ENCODE measurements around the gene ACSL5.
"Not testable (repeated sequence)": the region's sequence is repeated elsewhere in the genome, so short reads cannot be mapped to it uniquely, and the experiment has no call there.

The ACSL5 gene

DNA sequence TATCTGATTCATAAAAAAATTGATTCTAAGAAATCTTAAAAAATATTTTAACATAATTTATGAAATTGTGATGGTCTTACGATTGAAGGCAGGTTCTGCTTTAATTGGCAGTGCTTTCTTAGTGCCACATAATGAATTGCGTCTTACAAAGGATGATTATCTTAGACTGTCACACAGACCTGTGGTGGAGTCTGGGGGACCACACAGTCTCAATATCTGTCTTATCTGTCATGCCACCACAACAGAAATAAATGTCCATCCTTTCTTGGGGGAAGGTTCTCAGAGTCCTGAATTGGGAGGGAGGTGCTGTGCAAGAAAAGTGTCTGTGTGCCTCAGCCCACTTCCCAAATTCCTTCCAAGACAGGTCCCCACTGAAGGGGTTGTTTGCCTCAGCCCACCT, 38.8 kb downstream of the ACSL5 start:
- DNase-seq, result no peak

- DNase-seq, result no peak
Observed at GRCh38 chr10:112421731-112422130, 47.8 kb downstream of the ACSL5 start.

GRCh38 chr10:112424651-112425050, 50.7 kb downstream of the ACSL5 start:
- DNase-seq, result no peak

DNA sequence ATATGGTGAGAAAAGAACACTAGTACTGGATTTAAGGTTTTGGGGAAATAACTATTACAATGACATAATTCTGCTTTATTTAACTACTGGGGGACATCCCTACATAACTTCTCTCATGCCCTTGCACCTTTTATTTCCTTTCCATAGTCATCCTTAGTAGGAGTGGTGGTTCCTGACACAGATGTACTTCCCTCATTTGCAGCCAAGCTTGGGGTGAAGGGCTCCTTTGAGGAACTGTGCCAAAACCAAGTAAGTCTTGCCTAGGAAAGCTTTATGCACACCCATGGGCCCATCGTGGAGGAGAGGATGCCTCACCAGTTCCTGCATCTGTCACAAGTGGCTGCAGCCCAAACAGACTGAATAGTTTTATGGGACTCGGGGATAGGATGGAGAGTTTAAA, 52.2 kb downstream of the ACSL5 start:
- DNase-seq, result no peak

- no peak for DNase-seq
Observed at GRCh38 chr10:112429147-112429546, 55.2 kb downstream of the ACSL5 start.

DNA sequence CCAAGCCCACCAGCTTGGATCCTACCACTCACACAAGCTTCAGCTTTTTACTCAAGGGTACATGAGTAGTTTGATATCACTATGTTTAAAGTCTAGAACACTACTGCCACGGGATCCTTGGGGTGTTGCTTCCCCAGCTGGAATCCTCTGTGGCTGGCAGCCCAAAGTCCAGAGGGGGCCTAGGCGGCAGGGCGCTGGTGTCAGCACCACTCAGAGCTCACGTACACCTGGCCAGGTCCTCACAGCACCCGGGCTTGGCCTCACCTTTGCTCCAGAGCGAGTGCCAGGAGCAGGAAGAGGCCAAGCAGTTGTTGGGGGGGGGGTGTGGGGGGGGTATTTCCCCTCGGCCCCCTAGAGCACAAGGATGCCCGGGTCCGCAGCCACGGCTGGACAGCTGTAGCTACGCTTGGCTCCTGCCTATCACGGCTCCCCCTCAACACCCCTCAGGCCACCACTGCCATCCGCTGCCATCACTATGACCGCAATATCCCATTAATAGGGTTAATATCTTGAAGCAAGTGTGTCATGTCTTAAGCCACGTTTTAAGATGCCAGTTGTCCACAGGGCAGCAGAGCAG, 55.8 kb downstream of the ACSL5 start:
- DNase-seq, result no peak

GRCh38 chr10:112433136-112433535, 59.2 kb downstream of the ACSL5 start:
- no peak for DNase-seq

GRCh38 chr10:112434988-112435619, 61.2 kb downstream of the ACSL5 start:
- DNase-seq, result no peak

DNA sequence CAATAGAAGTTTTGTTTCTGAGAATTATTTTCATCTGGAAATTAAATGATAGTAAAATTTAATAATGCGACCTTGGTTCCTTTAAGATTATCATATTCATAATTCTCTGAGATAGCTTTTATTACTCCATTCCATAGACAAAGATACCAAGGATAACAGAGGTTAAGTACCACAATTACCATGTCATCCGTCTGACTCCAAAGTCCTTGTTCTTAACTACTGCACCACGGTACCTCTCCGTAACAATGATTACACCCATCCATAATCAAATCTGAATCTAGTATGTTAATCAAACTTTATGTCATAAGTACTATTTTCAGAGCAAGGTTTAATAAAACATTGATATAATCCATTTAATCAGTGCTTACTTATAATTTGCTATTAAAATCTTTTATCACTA, 64.4 kb downstream of the ACSL5 start:
- DNase-seq, result no peak

DNA sequence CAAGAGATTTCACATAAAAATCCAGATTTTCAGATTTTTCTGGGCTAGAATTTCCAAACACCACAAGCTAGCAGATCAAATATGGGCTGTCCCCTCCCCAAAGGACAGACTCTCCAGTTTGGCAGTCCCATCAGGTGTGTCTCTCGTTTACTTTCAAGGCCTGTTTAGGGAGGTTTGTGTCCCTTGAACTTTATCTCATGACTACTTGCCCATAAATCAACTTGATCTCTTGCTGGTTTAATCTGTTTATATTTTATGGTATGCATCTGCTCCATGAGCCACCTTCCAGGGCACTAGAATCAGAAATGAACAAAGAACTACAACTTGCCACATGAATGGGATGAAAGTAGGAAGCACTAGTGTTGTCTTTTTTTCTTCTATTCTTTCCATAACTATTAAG, 67.6 kb downstream of the ACSL5 start:
- no peak for DNase-seq

DNA sequence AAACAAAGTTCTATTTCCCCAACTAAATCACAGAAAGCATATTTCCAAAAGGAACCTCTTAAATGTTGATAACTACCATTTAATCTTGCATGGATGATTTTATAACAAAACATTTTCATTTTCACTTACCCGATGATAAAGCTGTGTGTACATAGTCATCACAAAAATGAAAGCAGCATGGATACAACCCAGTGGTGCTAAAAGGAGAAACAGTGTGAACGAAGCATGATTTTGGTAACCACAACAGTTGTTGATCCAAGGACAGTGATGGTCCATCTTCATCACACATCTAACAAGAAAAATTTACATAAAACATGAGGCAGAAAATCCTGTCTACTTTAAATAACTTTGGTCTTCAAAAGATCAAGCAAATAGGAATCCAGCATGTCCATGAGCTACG, 68.1 kb downstream of the ACSL5 start:
- no peak for DNase-seq

DNA sequence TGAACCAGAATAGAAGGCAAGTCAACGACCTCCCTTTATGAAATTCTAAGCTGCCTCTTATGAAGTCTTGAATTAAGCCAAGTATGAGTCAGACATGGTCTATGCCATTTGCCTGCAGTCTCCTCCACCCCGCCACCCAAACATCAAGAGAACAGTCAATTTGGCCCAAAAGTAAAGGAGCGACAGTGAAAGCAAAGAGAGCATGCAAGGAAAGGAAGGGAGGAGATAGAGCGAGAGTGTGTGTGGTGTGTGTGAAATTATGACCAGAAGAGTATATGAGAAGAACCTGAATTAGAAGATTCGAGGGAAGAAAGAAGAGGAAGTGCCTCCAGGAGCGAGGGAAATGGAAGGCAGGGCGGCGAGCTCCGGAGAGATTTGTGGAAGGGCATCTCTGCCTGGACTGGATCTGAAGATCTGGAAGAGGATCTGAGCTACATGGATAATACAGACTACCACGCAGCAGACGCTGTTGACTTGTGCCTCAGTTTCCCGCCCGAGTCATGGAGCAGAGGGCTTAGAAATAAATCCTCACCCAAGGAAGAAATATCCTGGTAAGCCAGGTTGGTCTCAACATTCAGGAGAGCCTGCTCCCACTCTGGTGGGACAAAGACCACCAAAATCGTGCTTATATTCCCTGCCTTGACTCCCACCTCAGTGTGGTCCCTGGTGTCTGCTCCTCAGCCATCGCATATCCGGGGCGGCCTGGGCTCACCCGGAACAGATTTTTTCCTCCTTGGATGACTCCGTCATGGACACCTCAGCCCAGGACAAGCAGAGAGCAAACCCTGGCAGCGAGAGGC, 72.3 kb downstream of the ACSL5 start:
- no peak for DNase-seq

DNA sequence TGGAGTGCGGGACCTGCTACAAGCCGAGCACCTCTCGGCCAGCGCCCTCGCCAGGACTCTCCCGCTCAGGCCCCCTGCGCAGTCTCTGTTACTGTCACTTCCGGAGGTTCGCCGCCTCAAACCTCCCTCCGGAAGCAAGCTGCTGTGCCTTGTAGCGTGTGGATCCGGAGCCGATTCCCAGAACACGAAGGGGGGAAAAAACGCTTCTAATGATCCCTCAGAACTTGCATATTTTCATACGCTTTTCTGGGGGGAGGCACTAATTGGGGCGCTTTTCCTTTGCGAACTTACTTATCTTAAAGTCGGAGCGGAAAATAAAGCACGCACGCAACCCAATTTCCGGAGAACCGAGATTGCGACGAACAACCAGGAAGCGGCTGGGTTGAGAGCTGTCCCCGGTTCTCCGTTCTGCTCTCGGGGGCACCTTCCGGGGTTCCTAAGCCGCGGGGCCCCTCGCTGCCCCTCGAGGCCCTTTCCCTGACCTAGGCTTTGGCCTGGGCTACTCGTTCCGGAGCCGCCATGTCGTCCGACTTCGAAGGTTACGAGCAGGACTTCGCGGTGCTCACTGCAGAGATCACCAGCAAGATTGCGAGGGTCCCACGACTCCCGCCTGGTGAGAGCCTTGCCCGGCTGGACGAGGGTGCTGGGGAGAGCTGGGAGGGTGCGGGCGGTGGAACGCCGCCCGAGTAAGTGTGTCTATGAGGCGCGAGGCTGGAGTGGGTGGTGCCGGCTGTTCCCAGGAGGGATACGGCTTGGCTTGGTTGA, 73.1 kb downstream of the ACSL5 start, which contains the start of the genes VTI1A and ZDHHC6:
Gene VTI1A, plus strand, starts transcription at position 361 of the 765 bp plus-strand sequence. Its CDS starts 159 bp downstream, at position 520.
Gene ZDHHC6, minus strand, starts transcription at position 60 of the 765 bp plus-strand sequence. CDS start 1,478 bp downstream, outside the sequence.
- DNase-seq, result peak; percentile 90

GRCh38 chr10:112447620-112447928, 73.7 kb downstream of the ACSL5 start:
- no peak for DNase-seq

DNA sequence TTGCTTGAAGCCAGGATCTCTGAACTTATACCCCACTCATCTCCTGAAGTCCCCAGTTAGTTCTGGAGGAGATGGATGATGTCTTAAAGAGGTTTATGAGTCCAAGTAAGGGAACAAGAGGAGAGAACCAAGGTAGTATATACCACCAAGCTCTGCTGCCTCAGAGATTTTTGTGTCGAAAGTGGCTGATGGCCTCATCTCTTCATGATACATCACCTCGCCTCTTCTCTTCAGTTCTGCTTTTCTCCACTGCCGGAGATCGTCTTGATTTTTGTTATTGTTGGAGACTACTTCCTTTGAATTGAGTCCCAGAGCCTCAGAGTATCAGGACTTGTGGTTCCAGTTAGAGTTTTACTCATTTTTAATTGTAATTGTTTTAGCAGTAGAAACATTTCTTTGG, 75.0 kb downstream of the ACSL5 start:
- no peak for DNase-seq

- DNase-seq, result no peak
Observed at GRCh38 chr10:112454910-112455779, 81.2 kb downstream of the ACSL5 start.

DNA sequence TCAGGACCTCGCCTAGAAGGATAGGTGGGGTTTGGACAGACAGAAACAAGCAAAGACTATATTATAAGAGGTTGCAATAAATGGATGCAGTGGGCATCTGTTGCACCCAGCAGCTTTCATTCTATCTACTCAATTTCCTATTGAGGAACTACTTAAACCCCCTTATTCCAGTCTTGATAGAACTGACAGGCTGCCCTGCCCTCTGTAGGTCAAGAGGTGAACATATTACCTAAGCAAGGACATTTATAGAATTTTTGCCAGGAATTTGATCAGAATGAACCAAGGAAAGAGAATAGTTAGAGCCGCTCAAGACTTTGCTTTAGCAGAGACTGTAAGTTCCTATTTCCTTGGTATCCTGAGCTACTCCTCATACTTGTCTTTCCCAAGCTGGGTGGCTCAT, 82.6 kb downstream of the ACSL5 start:
- no peak for DNase-seq

- no peak for DNase-seq
Observed at GRCh38 chr10:112460366-112460765, 86.5 kb downstream of the ACSL5 start.

DNA sequence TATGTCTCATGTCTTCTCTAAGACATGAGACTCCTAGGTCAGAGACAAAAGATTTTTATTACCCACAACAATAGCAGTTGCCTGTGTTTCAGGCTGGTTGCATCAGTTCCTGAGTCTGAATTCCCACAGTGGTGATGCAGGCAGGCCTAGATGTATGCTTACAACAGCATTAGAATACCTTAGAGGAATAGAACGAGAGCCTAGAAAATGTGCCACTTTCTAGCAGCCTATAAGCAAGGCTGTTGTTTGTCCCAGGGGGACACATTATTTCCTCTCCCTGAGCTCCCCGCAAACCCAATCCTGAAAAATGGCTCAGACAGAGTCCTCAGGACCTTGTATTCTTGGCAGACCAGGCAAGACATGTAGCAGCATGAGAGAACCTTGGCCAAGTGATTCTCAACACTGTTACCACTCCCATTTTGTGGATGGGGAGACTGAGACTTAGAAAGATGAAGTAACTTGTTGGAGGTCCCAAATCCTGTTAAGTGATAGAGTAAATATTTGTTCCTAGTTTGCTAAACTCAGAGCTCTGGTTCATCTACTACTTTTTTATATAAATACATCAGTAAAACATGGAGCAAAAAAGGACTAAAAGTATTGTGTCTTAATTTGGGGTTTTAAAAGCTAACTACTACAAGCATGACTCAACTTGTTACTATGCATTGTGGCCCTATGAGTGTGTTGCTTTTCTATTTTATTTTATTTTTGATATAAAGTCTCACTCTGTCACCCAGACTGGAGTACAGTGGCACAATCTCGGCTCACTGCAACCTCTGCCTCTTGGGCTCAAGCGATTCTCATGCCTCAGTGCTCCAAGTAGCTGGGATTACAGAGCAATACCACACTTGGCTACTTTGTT, 87.3 kb downstream of the ACSL5 start:
- no peak for DNase-seq

DNA sequence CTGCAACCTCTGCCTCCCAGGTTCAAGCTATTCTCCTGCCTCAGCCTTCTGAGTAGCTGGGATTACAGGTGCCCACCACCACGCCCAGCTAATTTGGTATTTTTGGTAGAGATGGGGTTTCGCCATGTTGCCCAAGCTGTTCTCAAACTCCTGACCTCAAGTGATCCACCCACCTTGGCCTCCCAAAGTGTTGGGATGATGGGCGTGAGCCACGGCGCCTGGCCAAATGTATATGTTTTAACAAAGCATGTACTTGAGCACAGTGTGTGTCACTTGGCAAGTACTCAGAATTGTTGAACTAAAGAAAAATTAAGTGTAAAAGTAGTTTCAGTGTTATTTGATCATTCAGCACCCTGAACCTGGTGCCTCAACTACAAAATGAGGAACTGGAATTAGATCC, 90.2 kb downstream of the ACSL5 start:
- not testable (repeated sequence) for DNase-seq
